Activated CD8-positive, alpha-beta T cell treated with anti-CD3 and anti-CD28 coated beads, Interleukin-2, amount 10 ng/mL, durations not matched to agents 7 days and 5 days (primary cell): ENCODE results near the gene GABRG2. TPM values are rescaled to one million over a fixed set of nuclear protein-coding genes. Genes with fewer than 3 reads are reported as not detected.
"Not testable (repeated sequence)": the region's sequence is repeated elsewhere in the genome, so short reads cannot be mapped to it uniquely, and the experiment has no call there.

Experiments
- ATAC-seq: fragments of 150-1000 bp; cut with Tn5 transposase; one replicate; pipeline ENCODE4 v1.10.0; 2021; ENCODE audit warnings: moderate library complexity
- CTCF ChIA-PET: fragments of 350-600 bp; sonication (Branson Sonifier 250); formaldehyde crosslinking; loops from one replicate; lab custom pipeline; 2021; ENCODE audit warnings: antibody characterized with exemption; lab: Charles Lee
- POLR2A ChIA-PET: fragments of 350-600 bp; sonication (Branson Sonifier 250); formaldehyde crosslinking; loops from one replicate; lab custom pipeline; 2021; ENCODE audit warnings: antibody characterized with exemption; lab: Charles Lee
- DNase-seq: peaks from one replicate; pipeline ENCODE4 v3.0.0-alpha.2; 2020
- H3K27ac Mint-ChIP-seq: one replicate; pipeline ENCODE4 v1.8.0; 2021; ENCODE audit warnings: mild to moderate bottlenecking, mixed read lengths
- H3K27me3 Mint-ChIP-seq: one replicate; pipeline ENCODE4 v1.8.0; 2021; ENCODE audit warnings: low read depth, mixed read lengths
- H3K36me3 Mint-ChIP-seq: one replicate; pipeline ENCODE4 v1.8.0; 2021; ENCODE audit warnings: low read depth, mixed read lengths
- H3K4me1 Mint-ChIP-seq: one replicate; pipeline ENCODE4 v1.8.0; 2021; ENCODE audit warnings: low read depth, mixed read lengths
- H3K4me3 Mint-ChIP-seq: one replicate; pipeline ENCODE4 v1.8.0; 2021; ENCODE audit warnings: mild to moderate bottlenecking, mixed read lengths
- H3K9me3 Mint-ChIP-seq: one replicate; pipeline ENCODE4 v1.8.0; 2022; ENCODE audit warnings: mixed read lengths; ENCODE audit not compliant: insufficient read depth
- total RNA-seq, 2 experiments: library from RNA; stranded (reverse); gene quantifications; one replicate each; pipeline ENCODE4 v1.2.3, GENCODE V29; 2021

The GABRG2 gene
- not detected for total RNA-seq

DNA sequence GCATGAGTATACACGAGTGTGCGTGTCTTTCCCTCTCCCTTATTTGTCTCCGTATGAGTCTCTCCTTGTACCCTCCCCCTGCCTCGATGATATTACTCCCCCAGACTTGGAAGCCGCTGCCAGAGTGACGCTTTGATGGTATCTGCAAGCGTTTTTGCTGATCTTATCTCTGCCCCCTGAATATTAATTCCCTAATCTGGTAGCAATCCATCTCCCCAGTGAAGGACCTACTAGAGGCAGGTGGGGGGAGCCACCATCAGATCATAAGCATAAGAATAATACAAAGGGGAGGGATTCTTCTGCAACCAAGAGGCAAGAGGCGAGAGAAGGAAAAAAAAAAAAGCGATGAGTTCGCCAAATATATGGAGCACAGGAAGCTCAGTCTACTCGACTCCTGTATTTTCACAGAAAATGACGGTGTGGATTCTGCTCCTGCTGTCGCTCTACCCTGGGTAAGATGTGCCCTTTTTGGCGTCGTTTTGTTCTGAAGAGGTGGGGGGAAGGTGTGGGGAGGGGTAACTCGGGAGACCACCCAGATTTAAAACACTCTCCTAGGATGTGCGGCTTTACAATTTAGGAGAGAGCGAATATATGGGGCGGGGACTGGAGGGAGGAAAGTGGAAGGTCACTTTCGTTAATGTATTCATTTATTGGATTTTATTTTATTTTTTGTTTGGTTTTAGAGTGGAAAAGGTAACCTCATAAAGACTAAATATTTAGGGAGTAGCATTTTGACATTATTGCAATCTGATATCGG is at the start of gene GABRG2:
GABRG2 (plus strand) TSS at position 119 of the 757 bp plus-strand sequence; CDS start at position 346, 227 bp downstream.
- no peak within 1 kb of the TSS for H3K4me3 Mint-ChIP-seq
- DNase-seq (no peak), ATAC-seq (no peak)
- ChIA-PET POLR2A (no interaction called here), CTCF (no interaction called here)
- H3K36me3 Mint-ChIP-seq, result no peaks in the 10 kb centered on the region
- H3K27me3 Mint-ChIP-seq, result no peaks in the 10 kb centered on the region
- H3K9me3 Mint-ChIP-seq, result peaks cover 7% of the 10 kb centered on the region
- no peaks in the 10 kb centered on the region for H3K4me1 Mint-ChIP-seq
- H3K27ac Mint-ChIP-seq, result no peak within 1 kb of the TSS

DNA sequence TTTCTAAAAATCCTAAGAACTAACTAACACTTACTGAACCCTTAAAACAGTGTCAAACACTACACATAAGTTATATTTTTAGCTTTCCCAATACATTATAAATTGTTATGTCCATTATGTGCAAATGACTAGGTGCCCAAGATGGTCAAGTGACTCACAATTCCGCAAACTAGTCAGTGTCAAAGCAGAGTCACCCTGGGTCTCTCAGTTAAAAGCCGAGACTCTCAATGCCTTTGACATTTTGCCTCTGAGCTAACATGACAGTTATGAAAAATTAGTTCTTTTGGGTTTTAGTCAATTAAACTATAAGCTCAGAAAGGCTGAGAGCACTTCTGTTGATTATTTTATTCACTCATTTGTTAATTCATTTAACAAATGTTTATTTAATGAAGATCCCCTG is 42.3 kb upstream of the GABRG2 start:
- CTCF ChIA-PET, result no interaction called here

DNA sequence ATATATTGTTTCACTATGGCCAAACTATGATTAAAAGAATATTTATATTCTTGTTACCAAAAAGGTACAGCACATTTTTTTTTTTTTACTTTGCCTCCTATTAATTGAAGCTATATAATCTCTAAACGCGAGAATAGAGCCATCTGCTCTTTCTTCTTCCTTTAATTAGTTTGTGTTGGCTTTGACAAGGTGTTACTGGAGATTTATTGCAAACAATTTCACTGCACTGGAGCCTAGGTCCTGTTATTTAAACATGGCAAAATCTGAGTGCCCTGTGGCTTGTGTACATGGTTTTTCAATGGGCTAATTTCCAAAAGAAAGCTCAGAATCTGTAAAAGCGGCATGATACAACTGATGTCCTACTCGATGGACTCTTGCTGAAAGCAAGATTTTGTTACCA is 40.8 kb upstream of the GABRG2 start:
- Mint-ChIP-seq H3K9me3 (no peaks in the 10 kb centered on the region), H3K27ac (no peak overlapping the region), H3K4me1 (no peaks in the 10 kb centered on the region), H3K27me3 (no peaks in the 10 kb centered on the region), H3K4me3 (no peak overlapping the region), H3K36me3 (no peaks in the 10 kb centered on the region)
- no peak for DNase-seq
- POLR2A ChIA-PET, result no interaction called here
- no peak for ATAC-seq
- CTCF ChIA-PET, result no interaction called here

More for the DNA sequence above, 42.3 kb upstream of the GABRG2 start:
- H3K27ac Mint-ChIP-seq, result no peak overlapping the region
- no peak for ATAC-seq
- H3K9me3 Mint-ChIP-seq, result no peaks in the 10 kb centered on the region
- no peak overlapping the region for H3K4me3 Mint-ChIP-seq
- H3K36me3 Mint-ChIP-seq, result no peaks in the 10 kb centered on the region
- H3K27me3 Mint-ChIP-seq, result no peaks in the 10 kb centered on the region
- POLR2A ChIA-PET, result no interaction called here
- no peaks in the 10 kb centered on the region for H3K4me1 Mint-ChIP-seq
- DNase-seq, result no peak

DNA sequence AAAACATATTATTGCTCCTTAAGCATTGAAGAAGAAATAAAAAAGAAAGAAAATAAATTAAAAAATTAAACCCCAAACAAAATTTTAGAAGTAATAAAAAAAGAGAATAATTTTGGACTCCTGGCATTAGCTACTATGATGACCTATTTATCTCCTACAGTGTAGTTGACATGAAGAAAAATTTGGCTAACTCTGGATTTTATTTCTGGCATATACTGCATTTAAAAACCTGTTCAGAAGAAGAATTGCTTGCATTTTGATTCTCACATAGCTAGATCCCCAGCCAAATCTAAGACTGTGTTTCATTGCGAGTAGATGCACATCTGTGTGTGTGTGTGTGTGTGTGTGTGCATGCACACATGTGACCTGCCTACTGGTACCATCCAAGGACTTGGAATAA is 30.1 kb upstream of the GABRG2 start:
- no peak for DNase-seq
- no peaks in the 10 kb centered on the region for H3K4me1 Mint-ChIP-seq
- H3K4me3 Mint-ChIP-seq, result no peak overlapping the region
- ChIA-PET CTCF (no interaction called here), POLR2A (no interaction called here)
- H3K9me3 Mint-ChIP-seq, result peaks cover 5% of the 10 kb centered on the region
- H3K27ac Mint-ChIP-seq, result no peak overlapping the region
- no peaks in the 10 kb centered on the region for H3K36me3 Mint-ChIP-seq
- ATAC-seq, result no peak
- H3K27me3 Mint-ChIP-seq, result no peaks in the 10 kb centered on the region

DNA sequence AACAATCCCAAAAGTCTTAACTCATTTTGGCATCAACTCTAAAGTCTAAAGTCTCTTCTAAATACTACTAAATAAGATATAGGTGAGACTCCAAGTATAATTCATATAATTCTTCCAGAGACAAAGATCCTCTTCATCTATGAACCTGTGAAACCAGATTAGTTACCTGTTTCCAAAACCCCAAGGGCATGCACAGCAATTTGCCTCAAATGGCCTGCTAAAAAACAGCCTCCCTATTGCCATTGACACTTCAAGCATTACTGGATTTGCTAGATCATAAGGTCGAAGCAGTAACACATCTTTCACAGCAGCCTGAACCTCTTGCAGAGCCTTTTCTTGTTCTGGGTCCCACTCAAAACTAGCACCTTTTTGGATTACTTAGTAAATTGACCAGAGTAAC is 20.3 kb upstream of the GABRG2 start:
- H3K27me3 Mint-ChIP-seq, result no peaks in the 10 kb centered on the region
- no peak overlapping the region for H3K27ac Mint-ChIP-seq
- ChIA-PET CTCF (no interaction called here), POLR2A (no interaction called here)
- no peaks in the 10 kb centered on the region for H3K4me1 Mint-ChIP-seq
- no peak for DNase-seq
- no peaks in the 10 kb centered on the region for H3K9me3 Mint-ChIP-seq
- no peak overlapping the region for H3K4me3 Mint-ChIP-seq
- no peak for ATAC-seq
- H3K36me3 Mint-ChIP-seq, result no peaks in the 10 kb centered on the region

DNA sequence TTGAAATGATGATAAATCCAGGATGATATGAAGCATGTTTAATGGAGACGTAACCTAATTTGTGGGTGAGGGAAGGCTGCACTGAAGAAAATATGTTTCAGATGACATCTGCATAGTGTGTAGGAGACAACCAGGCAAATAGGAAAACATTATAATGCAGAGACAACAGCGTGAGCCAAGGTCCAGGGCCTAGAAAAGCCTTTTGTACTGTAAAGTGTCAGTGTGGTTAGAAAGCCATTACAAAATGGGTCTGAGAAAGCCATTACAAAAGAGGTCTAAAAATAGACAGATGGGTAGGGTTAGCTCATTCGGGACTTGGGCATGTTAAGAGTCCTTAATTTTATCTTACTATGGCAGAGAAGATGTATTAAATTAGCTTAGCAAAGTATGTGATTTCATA is 14.9 kb upstream of the GABRG2 start:
- no peaks in the 10 kb centered on the region for H3K27me3 Mint-ChIP-seq
- no peaks in the 10 kb centered on the region for H3K36me3 Mint-ChIP-seq
- peaks cover 7% of the 10 kb centered on the region for H3K9me3 Mint-ChIP-seq
- ChIA-PET POLR2A (no interaction called here), CTCF (no interaction called here)
- H3K4me3 Mint-ChIP-seq, result no peak overlapping the region
- ATAC-seq, result no peak
- no peak for DNase-seq
- H3K27ac Mint-ChIP-seq, result no peak overlapping the region
- no peaks in the 10 kb centered on the region for H3K4me1 Mint-ChIP-seq

DNA sequence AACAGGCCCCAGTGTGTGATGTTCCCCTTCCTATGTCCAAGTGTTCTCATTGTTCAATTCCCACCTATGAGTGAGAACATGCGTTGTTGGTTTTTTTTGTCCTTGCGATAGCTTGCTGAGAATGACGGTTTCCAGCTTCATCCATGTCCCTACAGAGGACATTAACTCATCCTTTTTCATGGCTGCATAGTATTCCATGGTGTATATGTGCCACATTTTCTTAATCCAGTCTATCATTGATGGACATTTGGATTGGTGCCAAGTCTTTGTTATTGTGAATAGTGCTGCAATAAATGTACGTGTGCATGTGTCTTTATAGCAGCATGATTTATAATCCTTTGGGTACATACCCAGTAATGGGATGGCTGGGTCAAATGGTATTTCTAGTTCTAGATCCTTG is 12.5 kb upstream of the GABRG2 start:
- ATAC-seq, H3K27ac Mint-ChIP-seq, POLR2A ChIA-PET, H3K4me3 Mint-ChIP-seq, H3K36me3 Mint-ChIP-seq, H3K9me3 Mint-ChIP-seq, H3K27me3 Mint-ChIP-seq, H3K4me1 Mint-ChIP-seq, DNase-seq, CTCF ChIA-PET: not testable (repeated sequence)

DNA sequence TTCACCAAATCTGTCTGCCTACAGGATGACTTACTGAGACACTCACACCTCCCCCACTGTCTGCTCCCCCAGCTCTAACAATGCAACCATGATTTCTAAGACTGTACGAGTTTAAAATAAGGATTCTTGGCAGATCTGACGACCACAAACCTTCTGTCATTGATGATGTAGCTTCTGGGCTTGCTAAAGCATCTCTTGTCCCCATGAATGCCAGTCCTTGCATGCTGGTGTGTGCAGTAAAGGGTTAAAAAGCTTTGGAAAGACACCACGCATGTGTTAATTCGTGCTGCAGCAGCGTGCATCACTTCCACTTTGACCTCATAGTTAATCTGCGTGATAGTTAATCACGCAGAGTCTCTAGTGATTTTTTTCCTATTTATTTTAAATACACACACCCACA is 411 bp upstream of the GABRG2 start:
- H3K9me3 Mint-ChIP-seq, result peaks cover 7% of the 10 kb centered on the region
- POLR2A ChIA-PET, result no interaction called here

DNA sequence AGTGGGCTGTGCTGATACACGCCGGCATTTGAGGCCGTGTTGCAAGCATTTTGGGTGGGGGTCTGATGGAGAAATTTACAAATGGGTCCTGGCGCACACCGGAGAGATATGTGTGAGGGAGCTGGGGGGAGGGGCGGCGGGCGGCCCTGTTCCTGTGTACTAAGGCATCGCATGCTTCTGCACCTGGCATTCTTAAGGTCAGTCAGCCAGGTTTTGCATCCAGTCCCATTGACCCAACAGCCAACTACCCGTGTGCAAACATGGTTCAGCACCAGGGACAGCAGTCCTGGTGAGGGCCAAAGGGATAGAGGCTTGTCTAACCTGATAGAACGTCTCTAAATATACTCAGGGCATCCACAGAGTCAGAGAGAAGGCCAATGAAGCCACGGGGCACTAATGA is 839 bp downstream of the GABRG2 start:
- DNase-seq, result peak; percentile 20
- Mint-ChIP-seq H3K36me3 (no peaks in the 10 kb centered on the region), H3K27ac (no peak overlapping the region), H3K9me3 (peaks cover 7% of the 10 kb centered on the region), H3K4me1 (no peaks in the 10 kb centered on the region), H3K27me3 (no peaks in the 10 kb centered on the region), H3K4me3 (no peak overlapping the region)
- CTCF ChIA-PET, result no interaction called here
- no peak for ATAC-seq
- POLR2A ChIA-PET, result no interaction called here

More for the DNA sequence above, 411 bp upstream of the GABRG2 start:
- Mint-ChIP-seq H3K4me1 (no peaks in the 10 kb centered on the region), H3K4me3 (no peak overlapping the region), H3K27ac (no peak overlapping the region), H3K27me3 (no peaks in the 10 kb centered on the region), H3K36me3 (no peaks in the 10 kb centered on the region)
- CTCF ChIA-PET, result no interaction called here
- ATAC-seq, result no peak
- DNase-seq, result no peak

DNA sequence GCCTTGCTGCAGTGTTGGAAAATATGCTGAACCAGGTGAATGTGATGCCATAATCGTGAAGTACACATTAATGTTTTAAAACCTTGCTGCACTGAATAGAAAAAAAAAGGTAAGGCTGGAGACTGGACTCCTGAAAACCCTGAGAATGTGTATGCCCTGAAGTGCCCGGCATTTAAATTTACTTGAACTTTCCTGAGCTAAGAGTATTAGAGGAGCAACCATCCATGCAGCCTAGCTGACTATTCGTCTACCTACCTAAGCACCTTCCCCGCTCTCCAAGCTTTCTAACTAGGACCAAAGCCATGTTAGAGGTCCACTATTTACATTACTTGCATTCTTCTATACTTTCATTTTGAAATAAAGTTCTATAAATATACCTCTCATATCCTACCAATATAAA is 1.4 kb downstream of the GABRG2 start:
- Mint-ChIP-seq H3K27me3 (no peaks in the 10 kb centered on the region), H3K36me3 (no peaks in the 10 kb centered on the region), H3K4me3 (no peak overlapping the region), H3K9me3 (peaks cover 7% of the 10 kb centered on the region), H3K27ac (no peak overlapping the region), H3K4me1 (no peaks in the 10 kb centered on the region)
- ATAC-seq (no peak), DNase-seq (no peak)
- POLR2A ChIA-PET, result no interaction called here
- CTCF ChIA-PET, result no interaction called here

DNA sequence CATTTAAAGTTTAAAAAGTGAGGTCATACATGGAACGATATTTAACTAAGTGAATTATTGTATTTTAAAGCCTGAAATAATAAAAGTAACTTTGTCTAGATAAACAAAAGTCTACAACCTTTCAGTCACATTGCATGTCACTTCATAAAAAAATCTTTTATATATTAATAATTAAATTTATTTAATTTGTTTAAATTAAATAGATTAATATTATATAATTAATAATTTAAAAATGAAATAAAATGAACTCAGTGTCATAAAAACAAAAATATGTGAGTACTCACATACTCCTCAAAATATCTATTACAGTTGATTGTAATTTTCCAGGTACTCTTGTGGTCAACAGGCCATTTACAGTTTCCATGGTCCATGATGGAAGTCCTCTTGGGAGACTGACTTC is 11.2 kb downstream of the GABRG2 start:
- no peaks in the 10 kb centered on the region for H3K9me3 Mint-ChIP-seq
- no peaks in the 10 kb centered on the region for H3K36me3 Mint-ChIP-seq
- POLR2A ChIA-PET, result no interaction called here
- DNase-seq (no peak), ATAC-seq (no peak)
- CTCF ChIA-PET, result no interaction called here
- H3K27me3 Mint-ChIP-seq, result no peaks in the 10 kb centered on the region
- no peaks in the 10 kb centered on the region for H3K4me1 Mint-ChIP-seq
- H3K4me3 Mint-ChIP-seq, result no peak overlapping the region
- H3K27ac Mint-ChIP-seq, result no peak overlapping the region

DNA sequence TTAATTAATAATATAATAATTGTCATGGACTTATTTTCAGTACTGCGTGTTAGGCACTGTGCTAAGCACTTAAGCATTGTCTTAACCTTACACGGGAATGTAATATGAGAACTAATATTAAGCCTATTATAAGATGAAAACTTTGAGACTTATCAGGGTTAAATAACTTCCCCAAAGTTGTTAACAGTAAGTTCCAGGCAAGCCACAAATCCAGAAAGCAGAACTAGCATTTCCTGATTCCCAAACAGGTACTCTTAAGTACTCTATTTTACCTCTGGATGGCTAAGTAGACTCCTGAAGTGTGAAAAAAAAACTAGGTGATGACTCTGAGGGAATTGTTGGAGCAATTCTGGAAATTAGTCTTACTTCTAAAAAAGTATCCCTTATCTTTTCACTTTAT is 23.8 kb downstream of the GABRG2 start:
- H3K27ac Mint-ChIP-seq, result no peak overlapping the region
- ATAC-seq, result no peak
- POLR2A ChIA-PET, result no interaction called here

DNA sequence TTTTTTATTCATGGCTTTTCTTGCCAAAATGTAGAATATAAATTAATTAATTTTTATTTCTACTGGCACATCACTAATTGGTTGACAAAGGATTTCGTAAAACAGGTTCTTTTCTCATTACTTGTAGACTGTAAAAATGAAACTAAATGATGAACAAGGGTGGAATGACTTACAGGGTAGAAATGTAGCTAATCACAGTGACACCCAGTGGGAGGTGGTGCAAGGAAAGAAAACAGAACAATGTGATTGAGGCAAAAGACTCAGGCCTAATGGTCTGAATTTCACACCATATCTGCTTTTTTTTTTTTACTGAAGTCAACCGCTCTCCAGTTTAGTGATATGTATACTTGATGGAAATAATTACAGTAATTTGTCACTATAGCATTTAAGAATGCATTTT is 28.9 kb downstream of the GABRG2 start:
- Mint-ChIP-seq H3K27ac (no peak overlapping the region), H3K27me3 (no peaks in the 10 kb centered on the region)

More for the DNA sequence above, 23.8 kb downstream of the GABRG2 start:
- no peak overlapping the region for H3K4me3 Mint-ChIP-seq
- DNase-seq, result no peak
- no peaks in the 10 kb centered on the region for H3K4me1 Mint-ChIP-seq
- peaks cover 4% of the 10 kb centered on the region for H3K9me3 Mint-ChIP-seq
- H3K36me3 Mint-ChIP-seq, result no peaks in the 10 kb centered on the region
- CTCF ChIA-PET, result no interaction called here
- no peaks in the 10 kb centered on the region for H3K27me3 Mint-ChIP-seq

More for the DNA sequence above, 28.9 kb downstream of the GABRG2 start:
- no peak for DNase-seq
- no peak for ATAC-seq
- Mint-ChIP-seq H3K36me3 (no peaks in the 10 kb centered on the region), H3K4me3 (no peak overlapping the region), H3K9me3 (no peaks in the 10 kb centered on the region), H3K4me1 (no peaks in the 10 kb centered on the region)
- POLR2A ChIA-PET, result no interaction called here
- CTCF ChIA-PET, result no interaction called here
